Naive thymus-derived CD8-positive, alpha-beta T cell (primary cell): Measurements from ENCODE around the gene SRP9. TPM values are rescaled to one million over a fixed set of nuclear protein-coding genes. Genes with fewer than 3 reads are reported as not detected.
"Not testable (repeated sequence)": the region's sequence is repeated elsewhere in the genome, so short reads cannot be mapped to it uniquely, and the experiment has no call there.

Experiments
- ATAC-seq, 2 donors: fragments of 150-1000 bp; cut with Tn5 transposase in 1 of 2; sonication (Bioruptor Pico), chemical (Tn5 transposase) in 1 of 2; 1 replicate in 1 of 2; 2 replicates in 1 of 2; pipeline ENCODE4 v1.10.0; 2021; ENCODE audit warnings: mild to moderate bottlenecking in 2 of 2, moderate library complexity in 2 of 2
- POLR2A ChIA-PET: fragments of 350-600 bp; sonication (Branson Sonifier 250); formaldehyde crosslinking; loops from one replicate; lab custom pipeline; 2021; ENCODE audit warnings: antibody characterized with exemption; lab: Charles Lee
- DNase-seq, 10 donors: peaks; one replicate each; pipeline versions ENCODE4 v3.0.0 to v3.0.0-alpha.2; 2020 to 2022
- H3K27ac Mint-ChIP-seq, 10 donors: one replicate each; pipeline ENCODE4 v1.8.0; 2020 to 2022; ENCODE audit warnings: mild to moderate bottlenecking in 10 of 10, mixed read lengths in 10 of 10, moderate library complexity in 4 of 10, inconsistent platforms in 1 of 10
- H3K27me3 Mint-ChIP-seq, 5 donors: one replicate each; pipeline ENCODE4 v1.8.0; 2021 to 2022; ENCODE audit warnings: mixed read lengths in 5 of 5
- H3K36me3 Mint-ChIP-seq, 3 donors: one replicate each; pipeline ENCODE4 v1.8.0; 2020 to 2022; ENCODE audit warnings: mixed read lengths in 3 of 3, mild to moderate bottlenecking in 2 of 3, inconsistent platforms in 1 of 3
- H3K4me1 Mint-ChIP-seq, 4 donors: one replicate each; pipeline ENCODE4 v1.8.0; 2021 to 2022; ENCODE audit warnings: mixed read lengths in 4 of 4
- H3K4me3 Mint-ChIP-seq, 10 donors: one replicate each; pipeline ENCODE4 v1.8.0; 2020 to 2022; ENCODE audit warnings: mild to moderate bottlenecking in 10 of 10, mixed read lengths in 10 of 10, moderate library complexity in 6 of 10, inconsistent platforms in 1 of 10
- H3K9me3 Mint-ChIP-seq, 9 donors: one replicate each; pipeline ENCODE4 v1.8.0; 2020 to 2022; ENCODE audit warnings: mixed read lengths in 9 of 9, mild to moderate bottlenecking in 3 of 9, inconsistent platforms in 1 of 9, moderate library complexity in 1 of 9
- polyA plus RNA-seq, 3 donors: library from polyadenylated mRNA; unstranded; fragments of 300-500 nt; fragmentation: Illumina TruSeq; gene quantifications; one replicate each; pipeline ENCODE4 v1.2.3, GENCODE V29; 2021
- total RNA-seq, 8 experiments: library from RNA in 2 of 8; stranded (reverse) in 2 of 8; gene quantifications; one replicate each; pipeline ENCODE4 v1.2.3 and lab custom pipeline; 2021 to 2026

SRP9 gene
- total and polyA plus RNA-seq, 5 experiments from 2014 or later, result 168 to 350 (median 273) TPM

GRCh38 chr1:225746361-225747179 is 31.1 kb upstream of the SRP9 start:
- no peaks in the 10 kb centered on the region for H3K9me3 Mint-ChIP-seq
- ATAC-seq (no peak), DNase-seq (no peak)
- peaks cover 0 to 4% (median 0%) of the 10 kb centered on the region in 5 donors for H3K27me3 Mint-ChIP-seq
- no peak overlapping the region for H3K27ac Mint-ChIP-seq
- no peak overlapping the region for H3K4me3 Mint-ChIP-seq
- H3K4me1 Mint-ChIP-seq, result no peaks in the 10 kb centered on the region
- H3K36me3 Mint-ChIP-seq, result no peaks in the 10 kb centered on the region
- POLR2A ChIA-PET, result interaction anchor here (0.6 kb wide), 1 partner anchor 83 kb away, joined by 3 read pairs; no protein-coding TSS in a partner anchor

GRCh38 chr1:225747566-225747965 is 30.1 kb upstream of the SRP9 start:
- DNase-seq (no peak), ATAC-seq (no peak)
- Mint-ChIP-seq H3K4me3 (no peak overlapping the region), H3K27ac (peak overlapping the region in 1 of 10 donors; percentile 56), H3K9me3 (no peaks in the 10 kb centered on the region), H3K27me3 (peaks cover 0 to 4% (median 0%) of the 10 kb centered on the region in 5 donors), H3K36me3 (no peaks in the 10 kb centered on the region), H3K4me1 (no peaks in the 10 kb centered on the region)
- POLR2A ChIA-PET, result no interaction called here

- no peak for DNase-seq
- H3K4me3 Mint-ChIP-seq, result no peak overlapping the region
- H3K4me1 Mint-ChIP-seq, result no peaks in the 10 kb centered on the region
- POLR2A ChIA-PET, result interaction anchor here (0.6 kb wide), 1 partner anchor 11 kb away, joined by 5 read pairs; no protein-coding TSS in a partner anchor
- H3K27me3 Mint-ChIP-seq, result peaks cover 0 to 4% (median 0%) of the 10 kb centered on the region in 5 donors
- H3K36me3 Mint-ChIP-seq, result no peaks in the 10 kb centered on the region
- no peaks in the 10 kb centered on the region for H3K9me3 Mint-ChIP-seq
- H3K27ac Mint-ChIP-seq, result no peak overlapping the region
- no peak for ATAC-seq
These were observed 29.1 kb upstream of the SRP9 start for GRCh38 chr1:225748529-225748928.

GRCh38 chr1:225749706-225750105 is 27.9 kb upstream of the SRP9 start:
- ATAC-seq (no peak), DNase-seq (no peak)
- no peaks in the 10 kb centered on the region for H3K9me3 Mint-ChIP-seq
- no peak overlapping the region for H3K4me3 Mint-ChIP-seq
- no peak overlapping the region for H3K27ac Mint-ChIP-seq
- no peaks in the 10 kb centered on the region for H3K4me1 Mint-ChIP-seq
- H3K36me3 Mint-ChIP-seq, result no peaks in the 10 kb centered on the region
- peaks cover 0 to 4% (median 0%) of the 10 kb centered on the region in 5 donors for H3K27me3 Mint-ChIP-seq
- POLR2A ChIA-PET, result interaction anchor here (0.7 kb wide), 1 partner anchor 78 kb away, joined by 5 read pairs; no protein-coding TSS in a partner anchor

GRCh38 chr1:225750420-225750819 is 27.2 kb upstream of the SRP9 start:
- DNase-seq (no peak), ATAC-seq (no peak)
- H3K36me3 Mint-ChIP-seq, result no peaks in the 10 kb centered on the region
- peak overlapping the region in 1 of 10 donors; percentile 41 for H3K27ac Mint-ChIP-seq
- H3K4me1 Mint-ChIP-seq, result peaks cover 0 to 5% (median under 1%) of the 10 kb centered on the region in 4 donors
- H3K9me3 Mint-ChIP-seq, result no peaks in the 10 kb centered on the region
- POLR2A ChIA-PET, result no interaction called here
- peaks cover 0 to 4% (median 0%) of the 10 kb centered on the region in 5 donors for H3K27me3 Mint-ChIP-seq
- no peak overlapping the region for H3K4me3 Mint-ChIP-seq

- Mint-ChIP-seq H3K4me3 (no peak overlapping the region), H3K27ac (no peak overlapping the region), H3K9me3 (no peaks in the 10 kb centered on the region), H3K4me1 (peaks cover 0 to 6% (median under 1%) of the 10 kb centered on the region in 4 donors), H3K27me3 (peaks cover 0 to 4% (median 0%) of the 10 kb centered on the region in 5 donors), H3K36me3 (no peaks in the 10 kb centered on the region)
- ATAC-seq (no peak), DNase-seq (no peak)
- POLR2A ChIA-PET, result no interaction called here
These were observed 26.5 kb upstream of the SRP9 start for GRCh38 chr1:225750875-225751824.

- H3K27me3 Mint-ChIP-seq, result peaks cover 0 to 4% (median 0%) of the 10 kb centered on the region in 5 donors
- H3K9me3 Mint-ChIP-seq, result no peaks in the 10 kb centered on the region
- ATAC-seq (no peak), DNase-seq (no peak)
- H3K36me3 Mint-ChIP-seq, result peaks cover 0 to under 1% (median 0%) of the 10 kb centered on the region in 3 donors
- no peak overlapping the region for H3K4me3 Mint-ChIP-seq
- peaks cover 0 to 6% (median under 1%) of the 10 kb centered on the region in 4 donors for H3K4me1 Mint-ChIP-seq
- no peak overlapping the region for H3K27ac Mint-ChIP-seq
- POLR2A ChIA-PET, result interaction anchor here (0.6 kb wide), 2 partner anchors 18 to 234 kb away, joined by 3 to 4 read pairs; no protein-coding TSS in a partner anchor
These were observed 25.4 kb upstream of the SRP9 start for GRCh38 chr1:225752245-225752644.

GRCh38 chr1:225754940-225755641 is 22.5 kb upstream of the SRP9 start:
- H3K4me3 Mint-ChIP-seq, result no peak overlapping the region
- ATAC-seq (no peak), DNase-seq (no peak)
- POLR2A ChIA-PET, result interaction anchor here (0.6 kb wide), 1 partner anchor 112 kb away, joined by 3 read pairs; no protein-coding TSS in a partner anchor
- peaks cover 0 to 4% (median 0%) of the 10 kb centered on the region in 5 donors for H3K27me3 Mint-ChIP-seq
- H3K4me1 Mint-ChIP-seq, result peaks cover 0 to 6% (median 2%) of the 10 kb centered on the region in 4 donors
- no peaks in the 10 kb centered on the region for H3K9me3 Mint-ChIP-seq
- peaks cover 0 to 2% (median 0%) of the 10 kb centered on the region in 3 donors for H3K36me3 Mint-ChIP-seq
- H3K27ac Mint-ChIP-seq, result peak overlapping the region in 1 of 10 donors; percentile 53

- Mint-ChIP-seq H3K36me3 (peaks cover 0 to 2% (median 0%) of the 10 kb centered on the region in 3 donors), H3K9me3 (no peaks in the 10 kb centered on the region)
- POLR2A ChIA-PET, result interaction anchor here (0.7 kb wide), 1 partner anchor 97 kb away, joined by 4 read pairs; no protein-coding TSS in a partner anchor
These were observed 21.8 kb upstream of the SRP9 start for GRCh38 chr1:225755671-225756319.

GRCh38 chr1:225757927-225758656 is 19.5 kb upstream of the SRP9 start:
- H3K4me1 Mint-ChIP-seq, result peaks cover 0 to 6% (median 2%) of the 10 kb centered on the region in 4 donors
- H3K27ac Mint-ChIP-seq, result peak overlapping the region in 1 of 10 donors; percentile 67
- POLR2A ChIA-PET, result interaction anchor here (1.0 kb wide), 1 partner anchor 8 kb away, joined by 3 read pairs; no protein-coding TSS in a partner anchor
- DNase-seq (no peak), ATAC-seq (no peak)
- no peak overlapping the region for H3K4me3 Mint-ChIP-seq
- no peaks in the 10 kb centered on the region for H3K9me3 Mint-ChIP-seq
- peaks cover 0 to 3% (median 1%) of the 10 kb centered on the region in 5 donors for H3K27me3 Mint-ChIP-seq
- peaks cover 0 to 2% (median 0%) of the 10 kb centered on the region in 3 donors for H3K36me3 Mint-ChIP-seq

More at GRCh38 chr1:225755671-225756319, 21.8 kb upstream of the SRP9 start:
- Mint-ChIP-seq H3K27ac (peak overlapping the region in 1 of 10 donors; percentile 53), H3K27me3 (peaks cover 0 to 3% (median 0%) of the 10 kb centered on the region in 5 donors), H3K4me1 (peaks cover 0 to 6% (median 2%) of the 10 kb centered on the region in 4 donors), H3K4me3 (no peak overlapping the region)
- ATAC-seq (no peak), DNase-seq (no peak)

GRCh38 chr1:225759972-225760371 is 17.7 kb upstream of the SRP9 start:
- POLR2A ChIA-PET, ATAC-seq, H3K27me3 Mint-ChIP-seq, H3K9me3 Mint-ChIP-seq, H3K4me3 Mint-ChIP-seq, H3K4me1 Mint-ChIP-seq, H3K36me3 Mint-ChIP-seq, DNase-seq: not testable (repeated sequence)
- H3K27ac Mint-ChIP-seq, result peak overlapping the region in 1 of 10 donors; percentile 66
